Skeletal muscle satellite cell (primary cell): ENCODE results near the gene WDR18.

ENCODE experiments used
- H3K27me3 ChIP-seq: 2 replicates; pipeline ENCODE4 v1.7.0; 2013; ENCODE audit warnings: low read length; ENCODE audit not compliant: control insufficient read depth, insufficient read depth
- H3K36me3 ChIP-seq: 2 replicates; pipeline ENCODE4 v1.7.0; 2013; ENCODE audit warnings: mild to moderate bottlenecking, control low read depth, low read length; ENCODE audit not compliant: insufficient read depth
- H3K4me1 ChIP-seq: 2 replicates; pipeline ENCODE4 v1.7.0; 2013; ENCODE audit warnings: low read length; ENCODE audit not compliant: control insufficient read depth, insufficient read depth
- H3K4me2 ChIP-seq: 2 replicates; pipeline ENCODE4 v1.7.0; 2013; ENCODE audit warnings: mild to moderate bottlenecking, low read length
- H3K4me3 ChIP-seq: 2 replicates; pipeline ENCODE4 v1.7.0; 2013; ENCODE audit warnings: low read length
- H3K9ac ChIP-seq: 2 replicates; pipeline ENCODE4 v1.7.0; 2013; ENCODE audit warnings: mild to moderate bottlenecking, low read depth, low read length, moderate library complexity
- H3K9me3 ChIP-seq: replicated peaks from 2 replicates; pipeline ENCODE4 v1.7.0; 2013; ENCODE audit warnings: mild to moderate bottlenecking, control low read depth, low read length

WDR18 gene

GRCh38 chr19:1008268-1009040, 24.3 kb downstream of the WDR18 start:
- H3K9me3 ChIP-seq = no peaks in the 10 kb centered on the region
- H3K4me3 ChIP-seq = no peak overlapping the region
- H3K4me1 ChIP-seq = no peaks in the 10 kb centered on the region
- no peak overlapping the region for H3K9ac ChIP-seq
- peaks cover 26% of the 10 kb centered on the region for H3K36me3 ChIP-seq
- peaks cover 5% of the 10 kb centered on the region for H3K27me3 ChIP-seq
- no peak overlapping the region for H3K4me2 ChIP-seq

- H3K9ac ChIP-seq = no peak overlapping the region
- no peaks in the 10 kb centered on the region for H3K4me1 ChIP-seq
- no peak overlapping the region for H3K4me3 ChIP-seq
- no peaks in the 10 kb centered on the region for H3K27me3 ChIP-seq
- peaks cover 32% of the 10 kb centered on the region for H3K36me3 ChIP-seq
- H3K4me2 ChIP-seq = no peak overlapping the region
- H3K9me3 ChIP-seq = no peaks in the 10 kb centered on the region
These were observed 25.2 kb downstream of the WDR18 start for GRCh38 chr19:1009041-1009980.

- H3K36me3 ChIP-seq = peaks cover 35% of the 10 kb centered on the region
- H3K9ac ChIP-seq = no peak overlapping the region
These were observed 25.9 kb downstream of the WDR18 start for GRCh38 chr19:1009981-1010538.

GRCh38 chr19:1010586-1011510, 26.7 kb downstream of the WDR18 start:
- no peak overlapping the region for H3K4me3 ChIP-seq

More at GRCh38 chr19:1009981-1010538, 25.9 kb downstream of the WDR18 start:
- no peak overlapping the region for H3K4me2 ChIP-seq
- no peak overlapping the region for H3K4me3 ChIP-seq
- H3K9me3 ChIP-seq = no peaks in the 10 kb centered on the region
- H3K27me3 ChIP-seq = no peaks in the 10 kb centered on the region
- H3K4me1 ChIP-seq = no peaks in the 10 kb centered on the region

GRCh38 chr19:1011831-1012333, 27.7 kb downstream of the WDR18 start:
- H3K36me3 ChIP-seq = peaks cover 39% of the 10 kb centered on the region

More at GRCh38 chr19:1010586-1011510, 26.7 kb downstream of the WDR18 start:
- Histone ChIP-seq H3K36me3 (peaks cover 39% of the 10 kb centered on the region), H3K4me2 (no peak overlapping the region), H3K27me3 (no peaks in the 10 kb centered on the region), H3K4me1 (peaks cover 4% of the 10 kb centered on the region), H3K9me3 (no peaks in the 10 kb centered on the region), H3K9ac (no peak overlapping the region)

GRCh38 chr19:1012334-1012733, 28.2 kb downstream of the WDR18 start:
- Histone ChIP-seq H3K9me3 (no peaks in the 10 kb centered on the region), H3K4me2 (no peak overlapping the region), H3K27me3 (no peaks in the 10 kb centered on the region), H3K9ac (no peak overlapping the region), H3K36me3 (peaks cover 39% of the 10 kb centered on the region), H3K4me3 (no peak overlapping the region), H3K4me1 (peaks cover 17% of the 10 kb centered on the region)

More at GRCh38 chr19:1011831-1012333, 27.7 kb downstream of the WDR18 start:
- H3K27me3 ChIP-seq = no peaks in the 10 kb centered on the region
- no peak overlapping the region for H3K9ac ChIP-seq
- H3K4me3 ChIP-seq = no peak overlapping the region
- no peaks in the 10 kb centered on the region for H3K9me3 ChIP-seq
- H3K4me1 ChIP-seq = peaks cover 13% of the 10 kb centered on the region
- H3K4me2 ChIP-seq = no peak overlapping the region

GRCh38 chr19:1013218-1013617, 29.1 kb downstream of the WDR18 start:
- H3K4me3 ChIP-seq = no peak overlapping the region
- peaks cover 26% of the 10 kb centered on the region for H3K4me1 ChIP-seq
- H3K9ac ChIP-seq = no peak overlapping the region
- H3K9me3 ChIP-seq = no peaks in the 10 kb centered on the region
- H3K27me3 ChIP-seq = no peaks in the 10 kb centered on the region
- no peak overlapping the region for H3K4me2 ChIP-seq
- peaks cover 39% of the 10 kb centered on the region for H3K36me3 ChIP-seq

- Histone ChIP-seq H3K4me2 (no peak overlapping the region), H3K9ac (no peak overlapping the region), H3K9me3 (no peaks in the 10 kb centered on the region), H3K27me3 (no peaks in the 10 kb centered on the region), H3K36me3 (peaks cover 30% of the 10 kb centered on the region), H3K4me3 (no peak overlapping the region), H3K4me1 (peaks cover 36% of the 10 kb centered on the region)
These were observed 30.3 kb downstream of the WDR18 start for GRCh38 chr19:1014161-1015060.

- H3K9me3 ChIP-seq = no peaks in the 10 kb centered on the region
- H3K27me3 ChIP-seq = no peaks in the 10 kb centered on the region
- H3K4me2 ChIP-seq = no peak overlapping the region
- no peak overlapping the region for H3K4me3 ChIP-seq
- H3K4me1 ChIP-seq = peaks cover 40% of the 10 kb centered on the region
- peaks cover 26% of the 10 kb centered on the region for H3K36me3 ChIP-seq
- H3K9ac ChIP-seq = no peak overlapping the region
These were observed 31.1 kb downstream of the WDR18 start for GRCh38 chr19:1015061-1015781.
